Measurements from ENCODE around the gene FBXO17.

FBXO17 gene

DNA sequence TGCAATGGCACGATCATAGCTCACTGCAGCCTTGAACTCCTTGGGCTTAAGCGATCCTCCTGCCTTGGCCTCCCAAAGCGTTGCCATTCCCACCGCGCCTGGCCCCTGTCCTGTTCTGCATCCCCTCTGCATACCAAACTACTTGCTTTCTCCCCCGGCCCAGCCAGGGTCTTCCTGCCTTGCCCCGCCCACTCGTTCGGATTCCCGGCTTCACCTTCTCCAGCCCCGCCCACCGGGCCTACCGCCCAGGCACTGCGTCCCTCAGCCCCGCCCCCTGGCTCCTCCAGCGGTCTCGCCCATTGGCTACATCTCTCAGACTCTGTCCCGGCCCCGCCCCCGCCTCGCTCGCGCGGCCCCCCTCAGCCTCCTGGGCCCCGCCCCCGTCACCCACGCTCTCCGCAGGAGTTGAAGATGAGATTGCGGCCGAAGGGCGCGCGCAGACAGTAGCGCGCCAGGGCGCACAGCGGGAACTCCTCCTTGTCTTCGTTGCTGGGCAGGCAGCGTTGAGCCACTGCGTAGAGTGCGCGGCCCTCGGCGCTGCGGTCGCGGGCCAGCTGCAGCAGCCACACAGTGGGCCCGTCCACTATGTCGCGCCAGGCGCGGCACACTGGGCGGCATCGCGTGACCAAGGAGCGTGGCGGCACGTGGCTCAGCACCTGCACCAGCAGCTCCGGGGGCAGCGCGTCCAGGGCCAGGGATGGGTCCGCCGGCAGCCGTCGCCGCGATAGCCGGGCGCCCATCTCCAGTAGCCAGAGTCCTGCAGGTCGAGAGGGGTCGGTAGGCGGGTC is 25.8 kb downstream of the FBXO17 start:
- Histone ChIP-seq H4K20me1 (ENCODE audit: insufficient read depth, low read length) (no peaks in the 10 kb centered on the region), H3K4me3 (ENCODE audit: low read depth in 1 of 2, low read length in 2 of 2) (no peak overlapping the region), H3K27me3 (ENCODE audit: insufficient read depth, low read length, poor library complexity) (no peaks in the 10 kb centered on the region), H3K79me2 (ENCODE audit: insufficient read depth, low read length) (no peaks in the 10 kb centered on the region), H3K9ac (ENCODE audit: low read depth, low read length) (no peak overlapping the region), H3K27ac (ENCODE audit: low read length) (no peak overlapping the region), H2AFZ (ENCODE audit: low read depth, low read length) (no peak overlapping the region), H3K36me3 (ENCODE audit: insufficient read depth, low read length) (no peaks in the 10 kb centered on the region), H3K9me3 (ENCODE audit: insufficient read depth, low read length, severe bottlenecking) (no peaks in the 10 kb centered on the region), H3K4me1 (ENCODE audit: insufficient read depth, low read length) (no peaks in the 10 kb centered on the region), H3K4me2 (ENCODE audit: insufficient read depth, low read length) (no peak overlapping the region)
- TF ChIP-seq EZH2 (IDR thresholded peaks at IDR 0.05; ENCODE audit: borderline replicate concordance, low read depth, low read length, severe bottlenecking): no peak
- DNase-seq: no peak
- no peak for ATAC-seq (ENCODE audit: insufficient read depth, low read depth)

DNA sequence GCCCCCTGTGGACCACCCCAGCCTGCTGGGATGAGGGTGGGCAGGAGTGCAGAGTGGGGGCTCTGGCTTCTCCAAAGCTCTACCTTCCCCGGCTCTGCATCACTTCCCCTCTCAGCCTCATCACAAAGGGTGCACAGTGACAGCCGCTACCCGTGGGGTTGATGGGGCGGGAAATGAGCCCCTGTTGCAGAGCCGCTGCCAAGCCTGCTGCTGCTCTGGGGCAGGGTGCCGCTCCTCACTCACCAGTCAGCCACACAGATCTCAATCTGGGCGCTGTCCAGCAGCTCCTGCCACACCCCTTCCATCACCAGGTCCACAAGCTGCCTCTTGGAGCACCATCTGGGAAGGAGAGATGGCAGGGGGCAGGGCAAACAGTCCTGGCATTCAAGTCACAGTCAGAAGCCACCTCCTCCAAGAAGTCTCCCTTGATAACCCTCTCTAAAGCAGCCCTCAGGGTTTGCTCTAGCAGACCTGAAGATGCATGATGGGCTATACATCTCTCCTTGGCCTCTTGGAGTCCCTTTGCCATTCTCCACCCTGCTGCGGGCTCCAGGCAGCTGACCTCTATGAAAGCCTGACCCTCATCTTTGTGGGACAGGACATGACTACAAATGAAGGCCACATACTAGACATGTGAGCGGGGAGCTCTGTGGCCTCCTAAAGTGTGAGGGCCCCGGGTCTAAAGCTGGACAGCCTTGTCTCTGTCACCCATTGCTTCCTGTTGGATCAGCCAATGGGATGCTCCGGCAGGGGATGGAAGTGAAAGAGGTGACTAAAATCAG is 29.1 kb downstream of the FBXO17 start:
- DNase-seq (no peak), ATAC-seq (ENCODE audit: insufficient read depth, low read depth) (no peak)

DNA sequence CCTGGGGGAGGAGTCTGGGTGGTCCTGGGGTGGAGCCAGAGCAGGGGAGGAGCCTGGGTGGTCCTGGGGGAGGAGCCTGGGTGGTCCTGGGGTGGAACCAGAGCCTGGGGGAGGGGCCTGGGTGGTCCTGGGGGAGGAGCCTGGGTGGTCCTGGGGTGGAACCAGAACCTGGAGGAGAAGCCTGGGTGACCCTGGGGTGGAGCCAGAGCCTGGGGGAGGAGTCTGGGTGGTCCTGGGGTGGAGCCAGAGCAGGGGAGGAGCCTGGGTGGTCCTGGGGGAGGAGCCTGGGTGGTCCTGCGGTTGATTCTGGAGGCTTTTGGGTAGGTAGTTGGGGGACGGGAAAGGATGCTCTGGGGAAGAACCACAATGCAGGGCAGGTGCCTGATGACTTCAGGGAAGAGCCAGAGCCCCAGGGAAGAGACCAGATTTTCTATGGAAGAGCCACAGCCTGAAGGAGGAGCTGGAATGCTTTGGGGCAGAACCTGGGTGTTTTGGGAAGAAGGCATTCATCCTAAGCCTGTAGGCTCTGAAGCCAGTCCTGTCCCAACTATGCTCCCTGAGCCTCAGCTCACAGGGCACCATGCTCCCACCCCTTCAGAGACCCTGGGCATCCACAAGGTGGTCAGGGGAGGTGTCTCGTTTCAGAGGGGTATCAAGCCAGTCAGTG is 29.8 kb downstream of the FBXO17 start:
- H3K27ac ChIP-seq (ENCODE audit: low read length): no peak overlapping the region
- H3K79me2 ChIP-seq (ENCODE audit: insufficient read depth, low read length): no peaks in the 10 kb centered on the region
- no peak for ATAC-seq (ENCODE audit: insufficient read depth, low read depth)
- H3K4me3 ChIP-seq (ENCODE audit: low read depth in 1 of 2, low read length in 2 of 2): no peak overlapping the region
- H3K4me2 ChIP-seq (ENCODE audit: insufficient read depth, low read length): no peak overlapping the region
- H3K4me1 ChIP-seq (ENCODE audit: insufficient read depth, low read length): peaks cover 12% of the 10 kb centered on the region
- H2AFZ ChIP-seq (ENCODE audit: low read depth, low read length): no peak overlapping the region
- no peak for DNase-seq
- TF ChIP-seq, protein P1, sequence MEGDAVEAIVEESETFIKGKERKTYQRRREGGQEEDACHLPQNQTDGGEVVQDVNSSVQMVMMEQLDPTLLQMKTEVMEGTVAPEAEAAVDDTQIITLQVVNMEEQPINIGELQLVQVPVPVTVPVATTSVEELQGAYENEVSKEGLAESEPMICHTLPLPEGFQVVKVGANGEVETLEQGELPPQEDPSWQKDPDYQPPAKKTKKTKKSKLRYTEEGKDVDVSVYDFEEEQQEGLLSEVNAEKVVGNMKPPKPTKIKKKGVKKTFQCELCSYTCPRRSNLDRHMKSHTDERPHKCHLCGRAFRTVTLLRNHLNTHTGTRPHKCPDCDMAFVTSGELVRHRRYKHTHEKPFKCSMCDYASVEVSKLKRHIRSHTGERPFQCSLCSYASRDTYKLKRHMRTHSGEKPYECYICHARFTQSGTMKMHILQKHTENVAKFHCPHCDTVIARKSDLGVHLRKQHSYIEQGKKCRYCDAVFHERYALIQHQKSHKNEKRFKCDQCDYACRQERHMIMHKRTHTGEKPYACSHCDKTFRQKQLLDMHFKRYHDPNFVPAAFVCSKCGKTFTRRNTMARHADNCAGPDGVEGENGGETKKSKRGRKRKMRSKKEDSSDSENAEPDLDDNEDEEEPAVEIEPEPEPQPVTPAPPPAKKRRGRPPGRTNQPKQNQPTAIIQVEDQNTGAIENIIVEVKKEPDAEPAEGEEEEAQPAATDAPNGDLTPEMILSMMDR (IDR thresholded peaks at IDR 0.05; ENCODE audit: borderline replicate concordance, extremely low read depth, low read length, poor library complexity, severe bottlenecking): no peak
- no peak for TF ChIP-seq EZH2 (IDR thresholded peaks at IDR 0.05; ENCODE audit: borderline replicate concordance, low read depth, low read length, severe bottlenecking)
- H3K9ac ChIP-seq (ENCODE audit: low read depth, low read length): no peak overlapping the region
- H3K36me3 ChIP-seq (ENCODE audit: insufficient read depth, low read length): no peaks in the 10 kb centered on the region
- H3K27me3 ChIP-seq (ENCODE audit: insufficient read depth, low read length, poor library complexity): no peaks in the 10 kb centered on the region
- peaks cover 6% of the 10 kb centered on the region for H3K9me3 ChIP-seq (ENCODE audit: insufficient read depth, low read length, severe bottlenecking)
- peaks cover 5% of the 10 kb centered on the region; the same call in 1 of the 2 replicates for H4K20me1 ChIP-seq (ENCODE audit: insufficient read depth, low read length)

More for the DNA sequence above, 29.1 kb downstream of the FBXO17 start:
- Histone ChIP-seq H3K4me3 (ENCODE audit: low read depth in 1 of 2, low read length in 2 of 2) (no peak overlapping the region), H3K9me3 (ENCODE audit: insufficient read depth, low read length, severe bottlenecking) (no peaks in the 10 kb centered on the region), H3K9ac (ENCODE audit: low read depth, low read length) (no peak overlapping the region), H3K4me1 (ENCODE audit: insufficient read depth, low read length) (peaks cover 12% of the 10 kb centered on the region), H3K79me2 (ENCODE audit: insufficient read depth, low read length) (no peaks in the 10 kb centered on the region), H4K20me1 (ENCODE audit: insufficient read depth, low read length) (peaks cover 5% of the 10 kb centered on the region; the same call in 1 of the 2 replicates), H3K4me2 (ENCODE audit: insufficient read depth, low read length) (no peak overlapping the region), H3K27ac (ENCODE audit: low read length) (no peak overlapping the region), H3K27me3 (ENCODE audit: insufficient read depth, low read length, poor library complexity) (no peaks in the 10 kb centered on the region), H2AFZ (ENCODE audit: low read depth, low read length) (no peak overlapping the region), H3K36me3 (ENCODE audit: insufficient read depth, low read length) (no peaks in the 10 kb centered on the region)
- no peak for TF ChIP-seq EZH2 (IDR thresholded peaks at IDR 0.05; ENCODE audit: borderline replicate concordance, low read depth, low read length, severe bottlenecking)
- TF ChIP-seq, protein P1 (IDR thresholded peaks at IDR 0.05; ENCODE audit: borderline replicate concordance, extremely low read depth, low read length, poor library complexity, severe bottlenecking): no peak

Measured in DND-41 (cell line).